Mesenchymal stem cell (in vitro differentiated cells and primary cell): ENCODE measurements around the gene SLC38A1.

Source experiments
- DNase-seq: peaks from one replicate; pipeline ENCODE4 v3.0.0-alpha.2; 2013
- H2AFZ ChIP-seq: one replicate; pipeline ENCODE4 v1.6.1; 2013; ENCODE audit warnings: low read depth, mild to moderate bottlenecking, control low read depth, inconsistent platforms, low read length, moderate library complexity
- H2AK5ac ChIP-seq: 2 replicates; pipeline ENCODE4 v1.6.1; 2013; ENCODE audit warnings: low read length, moderate library complexity, mild to moderate bottlenecking, inconsistent platforms; ENCODE audit not compliant: severe bottlenecking
- H2BK120ac ChIP-seq: one replicate; pipeline ENCODE4 v1.6.1; 2013; ENCODE audit warnings: low read depth, mild to moderate bottlenecking, inconsistent platforms, low read length, moderate library complexity
- H2BK12ac ChIP-seq, 2 experiments: one replicate each; pipeline ENCODE4 v1.6.1; 2013; ENCODE audit warnings: inconsistent platforms in 2 of 2, low read length in 2 of 2, mild to moderate bottlenecking in 2 of 2, moderate library complexity in 2 of 2, control low read depth in 1 of 2
- H2BK15ac ChIP-seq: one replicate; pipeline ENCODE4 v1.6.1; 2013; ENCODE audit warnings: mild to moderate bottlenecking, low read depth, inconsistent platforms; ENCODE audit not compliant: poor library complexity, severe bottlenecking
- H2BK5ac ChIP-seq: 2 replicates; pipeline ENCODE4 v1.6.1; 2013; ENCODE audit warnings: low read depth, mild to moderate bottlenecking, low read length, control low read depth, inconsistent platforms; ENCODE audit not compliant: poor library complexity, severe bottlenecking
- H3K14ac ChIP-seq, 2 experiments: one replicate each; pipeline ENCODE4 v1.6.1; 2013; ENCODE audit warnings: inconsistent platforms in 2 of 2, low read length in 2 of 2, control low read depth in 1 of 2, mild to moderate bottlenecking in 1 of 2, moderate library complexity in 1 of 2
- H3K18ac ChIP-seq, 2 experiments: one replicate each; pipeline ENCODE4 v1.6.1; 2013; ENCODE audit warnings: inconsistent platforms in 2 of 2, low read length in 2 of 2, control low read depth in 1 of 2, low read depth in 1 of 2, mild to moderate bottlenecking in 1 of 2
- H3K23ac ChIP-seq, 2 experiments: one replicate each; pipeline ENCODE4 v1.6.1; 2013; ENCODE audit warnings: inconsistent platforms in 2 of 2, low read length in 2 of 2, mild to moderate bottlenecking in 2 of 2, moderate library complexity in 2 of 2, control low read depth in 1 of 2
- H3K27ac ChIP-seq: 2 replicates; pipeline ENCODE4 v1.5.1; 2013; ENCODE audit warnings: mild to moderate bottlenecking, moderate library complexity, low read length, control low read depth, inconsistent platforms; ENCODE audit not compliant: poor library complexity, severe bottlenecking
- H3K27me3 ChIP-seq, 2 experiments: 2 replicates each; pipeline versions ENCODE4 v1.6.1 to v1.7.0; 2013; ENCODE audit warnings: low read length in 2 of 2, mild to moderate bottlenecking in 2 of 2, moderate library complexity in 2 of 2, control low read depth in 1 of 2, inconsistent platforms in 1 of 2; ENCODE audit not compliant: control insufficient read depth in 1 of 2, insufficient read depth in 1 of 2
- H3K36me3 ChIP-seq, 2 experiments: 2 replicates each; pipeline versions ENCODE4 v1.6.1 to v1.7.0; 2013; ENCODE audit warnings: low read length in 2 of 2, control low read depth in 1 of 2, inconsistent platforms in 1 of 2, low read depth in 1 of 2, mild to moderate bottlenecking in 1 of 2; ENCODE audit not compliant: insufficient read depth in 2 of 2, control insufficient read depth in 1 of 2
- H3K4ac ChIP-seq, 2 experiments: one replicate each; pipeline ENCODE4 v1.6.1; 2013; ENCODE audit warnings: inconsistent platforms in 2 of 2, low read length in 2 of 2, mild to moderate bottlenecking in 2 of 2, moderate library complexity in 2 of 2, control low read depth in 1 of 2, low read depth in 1 of 2
- H3K4me1 ChIP-seq: 2 replicates; pipeline ENCODE4 v1.6.1; 2013; ENCODE audit warnings: low read depth, low read length, control low read depth; ENCODE audit not compliant: control insufficient read depth, insufficient read depth
- H3K4me2 ChIP-seq: 2 replicates; pipeline ENCODE4 v1.6.1; 2013; ENCODE audit warnings: low read length, mild to moderate bottlenecking, inconsistent platforms; ENCODE audit not compliant: poor library complexity, severe bottlenecking
- H3K4me3 ChIP-seq, 2 experiments: 2 replicates each; pipeline versions ENCODE4 v1.5.1 to v1.7.0; 2013; ENCODE audit warnings: low read length in 2 of 2, mild to moderate bottlenecking in 2 of 2, control low read depth in 1 of 2, low read depth in 1 of 2; ENCODE audit not compliant: insufficient read depth in 1 of 2
- H3K79me1 ChIP-seq: replicated peaks from 2 replicates; pipeline ENCODE4 v1.6.1; 2013; ENCODE audit warnings: mild to moderate bottlenecking, control low read depth, low read length, inconsistent platforms; ENCODE audit not compliant: poor library complexity, severe bottlenecking
- H3K9ac ChIP-seq: 2 replicates; pipeline ENCODE4 v1.7.0; 2013; ENCODE audit warnings: mild to moderate bottlenecking, low read length, moderate library complexity
- H3K9me3 ChIP-seq: 2 replicates; pipeline ENCODE4 v1.7.0; 2013; ENCODE audit warnings: mild to moderate bottlenecking, low read length; ENCODE audit not compliant: control insufficient read depth
- H4K8ac ChIP-seq: one replicate; pipeline ENCODE4 v1.6.1; 2013; ENCODE audit warnings: inconsistent platforms, mild to moderate bottlenecking, low read length, moderate library complexity
- H4K91ac ChIP-seq: one replicate; pipeline ENCODE4 v1.6.1; 2013; ENCODE audit warnings: mild to moderate bottlenecking, low read length, inconsistent platforms
- whole genome bisulfite sequencing: methylation state at CpG from one replicate; pipeline ENCODE4 v1.1.7; 2013; ENCODE audit warnings: mixed read lengths; 5-methylcytosine and 5-hydroxymethylcytosine counted together

The SLC38A1 gene

DNA sequence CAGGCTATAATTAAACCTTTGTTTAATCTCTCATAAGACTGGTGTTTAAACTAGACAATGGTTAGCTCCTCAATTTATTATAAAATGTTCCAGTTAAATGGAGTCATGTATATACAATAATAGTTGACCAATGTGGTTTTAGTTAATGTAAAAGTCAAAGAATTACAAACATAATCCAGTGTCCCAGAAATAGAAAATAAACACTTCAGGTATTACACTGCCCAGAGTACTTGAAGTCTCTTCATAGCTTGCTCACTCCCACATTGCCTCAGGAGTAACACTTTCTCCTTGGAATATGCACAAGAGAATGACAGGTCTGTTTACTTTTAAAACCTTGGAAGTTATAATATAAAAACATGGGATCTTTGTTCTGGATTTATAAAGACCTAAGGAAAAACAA lies 60.5 kb downstream of the SLC38A1 start:
- Histone ChIP-seq H3K18ac (no peak overlapping the region), H4K91ac (no peak overlapping the region), H2BK12ac (no peak overlapping the region), H3K27ac (no peak overlapping the region), H3K9ac (no peak overlapping the region), H3K4ac (no peak overlapping the region), H3K4me2 (no peak overlapping the region), H2AFZ (no peak overlapping the region), H2BK15ac (no peak overlapping the region), H3K4me3 (no peak overlapping the region), H3K79me1 (peaks cover 20% of the 10 kb centered on the region), H3K9me3 (no peaks in the 10 kb centered on the region), H3K27me3 (no peaks in the 10 kb centered on the region), H2BK5ac (no peak overlapping the region), H3K4me1 (peaks cover 1% of the 10 kb centered on the region), H3K36me3 (peaks cover 0 to under 1% of the 10 kb centered on the region in 2 experiments), H3K23ac (no peak overlapping the region), H3K14ac (no peak overlapping the region), H2BK120ac (no peak overlapping the region), H2AK5ac (no peak overlapping the region), H4K8ac (no peak overlapping the region)
- DNase-seq: no peak

DNA sequence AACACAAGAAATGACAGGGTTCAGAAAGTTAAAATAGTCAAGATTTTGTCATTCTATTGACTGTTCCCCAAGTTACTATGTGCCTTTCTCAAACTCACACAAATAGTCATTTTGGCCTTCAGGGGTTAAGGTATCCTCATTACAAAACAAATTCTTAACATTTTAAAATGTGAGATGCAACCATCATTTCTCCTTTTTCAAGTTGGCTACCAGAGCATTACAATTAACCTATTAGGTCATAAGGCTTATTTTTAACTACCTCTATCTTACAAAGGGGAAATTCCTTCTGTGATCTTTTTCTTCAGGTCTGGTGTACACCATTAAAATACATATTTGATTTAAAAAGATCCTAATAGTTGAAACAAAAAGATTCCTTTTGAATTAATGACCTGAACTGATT lies 61.2 kb downstream of the SLC38A1 start:
- H3K27me3 ChIP-seq: no peaks in the 10 kb centered on the region
- H3K4ac ChIP-seq: no peak overlapping the region
- no peak overlapping the region for H2BK15ac ChIP-seq
- no peaks in the 10 kb centered on the region for H3K9me3 ChIP-seq
- H4K8ac ChIP-seq: no peak overlapping the region
- DNase-seq: no peak
- H3K23ac ChIP-seq: no peak overlapping the region
- peaks cover 1% of the 10 kb centered on the region for H3K4me1 ChIP-seq
- peaks cover 0 to 4% of the 10 kb centered on the region in 2 experiments for H3K36me3 ChIP-seq
- no peak overlapping the region for H2BK120ac ChIP-seq
- H2AFZ ChIP-seq: no peak overlapping the region
- H2BK5ac ChIP-seq: no peak overlapping the region
- H3K14ac ChIP-seq: no peak overlapping the region
- no peak overlapping the region for H3K4me2 ChIP-seq
- no peak overlapping the region for H3K18ac ChIP-seq
- no peak overlapping the region for H3K27ac ChIP-seq
- H3K9ac ChIP-seq: no peak overlapping the region
- H2AK5ac ChIP-seq: no peak overlapping the region
- no peak overlapping the region for H2BK12ac ChIP-seq
- no peak overlapping the region for H3K4me3 ChIP-seq
- H4K91ac ChIP-seq: no peak overlapping the region
- H3K79me1 ChIP-seq: peaks cover 21% of the 10 kb centered on the region

DNA sequence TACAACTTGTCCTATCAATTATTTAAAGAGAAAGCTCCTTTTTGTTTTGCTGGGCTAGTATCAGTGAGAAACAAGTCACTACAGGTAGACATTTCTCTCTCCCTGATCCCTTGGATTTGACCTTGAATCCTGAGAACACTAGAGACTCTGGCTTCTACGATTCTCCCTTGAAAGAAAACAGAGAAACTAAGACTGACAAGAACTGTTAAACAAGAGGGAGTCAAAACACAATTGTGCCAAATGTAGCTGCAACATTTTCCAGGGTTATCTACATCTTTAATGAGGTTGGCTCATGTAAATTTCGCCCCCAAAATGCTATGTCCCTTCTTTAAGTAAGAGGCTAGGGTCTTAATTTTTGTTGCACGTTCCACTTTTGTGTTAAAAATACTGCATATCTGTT lies 62.4 kb downstream of the SLC38A1 start:
- H2AFZ ChIP-seq: no peak overlapping the region
- H3K4me3 ChIP-seq: no peak overlapping the region
- H2BK15ac ChIP-seq: no peak overlapping the region
- H3K4me1 ChIP-seq: peaks cover 1% of the 10 kb centered on the region
- no peak overlapping the region for H3K4ac ChIP-seq
- H3K23ac ChIP-seq: no peak overlapping the region
- no peak overlapping the region for H3K18ac ChIP-seq
- no peak overlapping the region for H3K9ac ChIP-seq
- no peak overlapping the region for H4K91ac ChIP-seq
- H2BK12ac ChIP-seq: no peak overlapping the region
- H3K4me2 ChIP-seq: no peak overlapping the region
- H2BK120ac ChIP-seq: no peak overlapping the region
- H2AK5ac ChIP-seq: no peak overlapping the region
- peaks cover 0 to 8% of the 10 kb centered on the region in 2 experiments for H3K36me3 ChIP-seq
- H2BK5ac ChIP-seq: no peak overlapping the region
- H4K8ac ChIP-seq: no peak overlapping the region
- H3K27ac ChIP-seq: no peak overlapping the region
- no peaks in the 10 kb centered on the region for H3K9me3 ChIP-seq
- DNase-seq: no peak
- no peak overlapping the region for H3K14ac ChIP-seq
- H3K27me3 ChIP-seq: no peaks in the 10 kb centered on the region
- WGBS: 86% methylated on average over 1 of the region's 3 CpGs
- H3K79me1 ChIP-seq: peaks cover 18% of the 10 kb centered on the region

DNA sequence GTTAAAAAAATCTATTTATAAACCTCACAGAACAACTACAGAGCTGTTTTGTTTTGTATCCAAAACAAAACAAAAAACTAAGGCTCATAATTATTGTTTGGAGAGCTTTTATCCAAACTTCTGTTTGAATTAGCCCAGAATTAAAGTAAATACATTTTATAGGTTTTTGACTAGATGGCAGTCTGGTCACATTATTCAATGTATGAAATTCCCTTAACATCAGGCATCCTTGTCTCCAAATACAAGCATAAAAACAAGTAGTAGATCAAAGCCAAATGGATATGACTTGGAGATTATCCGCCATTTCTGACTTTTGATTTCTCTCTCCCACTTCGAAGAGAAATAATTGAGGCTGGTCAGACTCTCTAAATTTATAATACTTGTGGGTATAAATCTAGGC lies 63.5 kb downstream of the SLC38A1 start:
- Histone ChIP-seq H3K4me1 (peaks cover 1% of the 10 kb centered on the region), H3K23ac (no peak overlapping the region), H3K4me3 (no peak overlapping the region), H2BK12ac (no peak overlapping the region), H2BK120ac (no peak overlapping the region), H2BK15ac (no peak overlapping the region), H4K91ac (no peak overlapping the region), H3K9ac (no peak overlapping the region), H4K8ac (no peak overlapping the region), H3K79me1 (peaks cover 13% of the 10 kb centered on the region), H3K36me3 (peaks cover 0 to 9% of the 10 kb centered on the region in 2 experiments), H2BK5ac (no peak overlapping the region), H3K27me3 (no peaks in the 10 kb centered on the region), H3K27ac (no peak overlapping the region), H3K18ac (no peak overlapping the region), H3K9me3 (no peaks in the 10 kb centered on the region), H3K14ac (no peak overlapping the region), H2AK5ac (no peak overlapping the region), H3K4me2 (no peak overlapping the region), H3K4ac (no peak overlapping the region), H2AFZ (no peak overlapping the region)
- DNase-seq: no peak
- WGBS: no CpG with 5 or more reads among the region's 2 CpGs
